ENCODE data around the gene STUM.

DNA sequence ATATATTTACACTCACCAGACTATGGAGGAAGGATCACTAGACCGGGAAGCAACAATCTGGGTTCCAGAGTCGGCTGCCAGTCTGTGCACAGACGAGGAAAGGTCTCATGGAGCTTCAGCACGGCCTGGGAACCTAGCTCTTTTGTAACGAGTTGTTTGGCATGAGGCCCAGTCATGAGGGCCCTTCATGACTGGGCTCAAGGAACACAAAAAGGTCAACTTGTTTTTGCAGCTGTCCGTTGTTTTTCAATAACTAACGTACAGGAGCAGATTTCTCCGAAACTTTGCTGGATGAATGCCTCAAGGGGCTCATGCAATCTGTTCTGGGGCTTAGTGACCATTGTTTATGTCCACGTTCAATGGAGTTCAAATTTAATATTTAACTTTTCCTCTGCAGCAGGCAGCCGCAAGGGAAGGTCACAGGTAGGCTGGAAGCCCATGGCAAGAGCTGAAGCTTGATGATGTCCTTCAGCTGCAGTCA lies 5.9 kb upstream of the STUM start:
- TF ChIP-seq, protein P1, sequence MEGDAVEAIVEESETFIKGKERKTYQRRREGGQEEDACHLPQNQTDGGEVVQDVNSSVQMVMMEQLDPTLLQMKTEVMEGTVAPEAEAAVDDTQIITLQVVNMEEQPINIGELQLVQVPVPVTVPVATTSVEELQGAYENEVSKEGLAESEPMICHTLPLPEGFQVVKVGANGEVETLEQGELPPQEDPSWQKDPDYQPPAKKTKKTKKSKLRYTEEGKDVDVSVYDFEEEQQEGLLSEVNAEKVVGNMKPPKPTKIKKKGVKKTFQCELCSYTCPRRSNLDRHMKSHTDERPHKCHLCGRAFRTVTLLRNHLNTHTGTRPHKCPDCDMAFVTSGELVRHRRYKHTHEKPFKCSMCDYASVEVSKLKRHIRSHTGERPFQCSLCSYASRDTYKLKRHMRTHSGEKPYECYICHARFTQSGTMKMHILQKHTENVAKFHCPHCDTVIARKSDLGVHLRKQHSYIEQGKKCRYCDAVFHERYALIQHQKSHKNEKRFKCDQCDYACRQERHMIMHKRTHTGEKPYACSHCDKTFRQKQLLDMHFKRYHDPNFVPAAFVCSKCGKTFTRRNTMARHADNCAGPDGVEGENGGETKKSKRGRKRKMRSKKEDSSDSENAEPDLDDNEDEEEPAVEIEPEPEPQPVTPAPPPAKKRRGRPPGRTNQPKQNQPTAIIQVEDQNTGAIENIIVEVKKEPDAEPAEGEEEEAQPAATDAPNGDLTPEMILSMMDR (IDR thresholded peaks at IDR 0.05): no peak
- TF ChIP-seq POLR2A (IDR thresholded peaks at IDR 0.05): no peak
